ENCODE results near the gene SEC61B.
A peak's percentile ranks its signal among the peaks of the same experiment; 100 is the strongest.

Gene SEC61B

GRCh38 chr9:99182356-99182755, 39.7 kb upstream of the SEC61B start:
- no peak overlapping the region for H3K9ac ChIP-seq (ENCODE audit: low read length in 5 of 5)
- H3K4me1 ChIP-seq (ENCODE audit: control insufficient read depth in 5 of 5, insufficient read depth in 5 of 5, low read length in 5 of 5) = peaks cover 4 to 10% (median 5%) of the 10 kb centered on the region in 5 donors
- no peaks in the 10 kb centered on the region for H3K36me3 ChIP-seq (ENCODE audit: control insufficient read depth in 5 of 5, insufficient read depth in 5 of 5, low read length in 5 of 5)
- no peaks in the 10 kb centered on the region for H3K27me3 ChIP-seq (ENCODE audit: control insufficient read depth in 5 of 5, insufficient read depth in 4 of 5, low read length in 5 of 5)
- no peak overlapping the region for H3K4me3 ChIP-seq (ENCODE audit: low read depth in 1 of 5, low read length in 5 of 5)
- no peak overlapping the region for H3K27ac ChIP-seq (ENCODE audit: low read depth, low read length)
- H3K9me3 ChIP-seq (ENCODE audit: control insufficient read depth in 5 of 5, low read length in 5 of 5) = no peaks in the 10 kb centered on the region

- Histone ChIP-seq H3K36me3 (ENCODE audit: control insufficient read depth in 5 of 5, insufficient read depth in 5 of 5, low read length in 5 of 5) (no peaks in the 10 kb centered on the region), H3K27me3 (ENCODE audit: control insufficient read depth in 5 of 5, insufficient read depth in 4 of 5, low read length in 5 of 5) (peaks cover 0 to 5% (median 0%) of the 10 kb centered on the region in 5 donors), H3K9me3 (ENCODE audit: control insufficient read depth in 5 of 5, low read length in 5 of 5) (no peaks in the 10 kb centered on the region), H3K9ac (ENCODE audit: low read length in 5 of 5) (no peak overlapping the region), H3K4me3 (ENCODE audit: low read depth in 1 of 5, low read length in 5 of 5) (no peak overlapping the region), H3K27ac (ENCODE audit: low read depth, low read length) (no peak overlapping the region), H3K4me1 (ENCODE audit: control insufficient read depth in 5 of 5, insufficient read depth in 5 of 5, low read length in 5 of 5) (peaks cover 4 to 10% (median 5%) of the 10 kb centered on the region in 5 donors)
These were observed 38.5 kb upstream of the SEC61B start for GRCh38 chr9:99183616-99184015.

GRCh38 chr9:99184110-99184474, 38.0 kb upstream of the SEC61B start:
- Histone ChIP-seq H3K27ac (ENCODE audit: low read depth, low read length) (no peak overlapping the region), H3K4me1 (ENCODE audit: control insufficient read depth in 5 of 5, insufficient read depth in 5 of 5, low read length in 5 of 5) (peaks cover 4 to 10% (median 5%) of the 10 kb centered on the region in 5 donors), H3K4me3 (ENCODE audit: low read depth in 1 of 5, low read length in 5 of 5) (peak overlapping the region in 1 of 5 donors; percentile 2), H3K9me3 (ENCODE audit: control insufficient read depth in 5 of 5, low read length in 5 of 5) (no peaks in the 10 kb centered on the region), H3K9ac (ENCODE audit: low read length in 5 of 5) (no peak overlapping the region), H3K27me3 (ENCODE audit: control insufficient read depth in 5 of 5, insufficient read depth in 4 of 5, low read length in 5 of 5) (peaks cover 0 to 10% (median 3%) of the 10 kb centered on the region in 5 donors), H3K36me3 (ENCODE audit: control insufficient read depth in 5 of 5, insufficient read depth in 5 of 5, low read length in 5 of 5) (no peaks in the 10 kb centered on the region)

- H3K36me3 ChIP-seq (ENCODE audit: control insufficient read depth in 5 of 5, insufficient read depth in 5 of 5, low read length in 5 of 5) = no peaks in the 10 kb centered on the region
- no peak overlapping the region for H3K27ac ChIP-seq (ENCODE audit: low read depth, low read length)
- H3K9ac ChIP-seq (ENCODE audit: low read length in 5 of 5) = peak overlapping the region in 2 of 5 donors; percentile 4 to 49
- peaks cover 0 to 12% (median 6%) of the 10 kb centered on the region in 5 donors for H3K27me3 ChIP-seq (ENCODE audit: control insufficient read depth in 5 of 5, insufficient read depth in 4 of 5, low read length in 5 of 5)
- peak overlapping the region; percentile 33 to 69 (median 46) for H3K4me3 ChIP-seq (ENCODE audit: low read depth in 1 of 5, low read length in 5 of 5)
- peaks cover 4 to 10% (median 5%) of the 10 kb centered on the region in 5 donors for H3K4me1 ChIP-seq (ENCODE audit: control insufficient read depth in 5 of 5, insufficient read depth in 5 of 5, low read length in 5 of 5)
- H3K9me3 ChIP-seq (ENCODE audit: control insufficient read depth in 5 of 5, low read length in 5 of 5) = no peaks in the 10 kb centered on the region
These were observed 37.4 kb upstream of the SEC61B start for GRCh38 chr9:99184475-99185347.

- H3K27ac ChIP-seq (ENCODE audit: low read depth, low read length) = no peak overlapping the region
- peaks cover 4 to 10% (median 5%) of the 10 kb centered on the region in 5 donors for H3K4me1 ChIP-seq (ENCODE audit: control insufficient read depth in 5 of 5, insufficient read depth in 5 of 5, low read length in 5 of 5)
- no peaks in the 10 kb centered on the region for H3K9me3 ChIP-seq (ENCODE audit: control insufficient read depth in 5 of 5, low read length in 5 of 5)
- peaks cover 0 to 12% (median 7%) of the 10 kb centered on the region in 5 donors for H3K27me3 ChIP-seq (ENCODE audit: control insufficient read depth in 5 of 5, insufficient read depth in 4 of 5, low read length in 5 of 5)
- no peak overlapping the region for H3K9ac ChIP-seq (ENCODE audit: low read length in 5 of 5)
- no peak overlapping the region for H3K4me3 ChIP-seq (ENCODE audit: low read depth in 1 of 5, low read length in 5 of 5)
- H3K36me3 ChIP-seq (ENCODE audit: control insufficient read depth in 5 of 5, insufficient read depth in 5 of 5, low read length in 5 of 5) = no peaks in the 10 kb centered on the region
These were observed 36.8 kb upstream of the SEC61B start for GRCh38 chr9:99185348-99185632.

GRCh38 chr9:99185934-99186333, 36.1 kb upstream of the SEC61B start:
- H3K9ac ChIP-seq (ENCODE audit: low read length in 5 of 5) = no peak overlapping the region
- H3K9me3 ChIP-seq (ENCODE audit: control insufficient read depth in 5 of 5, low read length in 5 of 5) = peaks cover 0 to 3% (median 0%) of the 10 kb centered on the region in 5 donors

GRCh38 chr9:99187311-99187710, 34.8 kb upstream of the SEC61B start:
- no peaks in the 10 kb centered on the region for H3K36me3 ChIP-seq (ENCODE audit: control insufficient read depth in 5 of 5, insufficient read depth in 5 of 5, low read length in 5 of 5)
- no peak overlapping the region for H3K27ac ChIP-seq (ENCODE audit: low read depth, low read length)
- H3K27me3 ChIP-seq (ENCODE audit: control insufficient read depth in 5 of 5, insufficient read depth in 4 of 5, low read length in 5 of 5) = peaks cover 0 to 18% (median 7%) of the 10 kb centered on the region in 5 donors
- no peak overlapping the region for H3K9ac ChIP-seq (ENCODE audit: low read length in 5 of 5)
- H3K9me3 ChIP-seq (ENCODE audit: control insufficient read depth in 5 of 5, low read length in 5 of 5) = peaks cover 0 to 3% (median 0%) of the 10 kb centered on the region in 5 donors
- no peak overlapping the region for H3K4me3 ChIP-seq (ENCODE audit: low read depth in 1 of 5, low read length in 5 of 5)
- H3K4me1 ChIP-seq (ENCODE audit: control insufficient read depth in 5 of 5, insufficient read depth in 5 of 5, low read length in 5 of 5) = peaks cover 4 to 10% (median 5%) of the 10 kb centered on the region in 5 donors

More at GRCh38 chr9:99185934-99186333, 36.1 kb upstream of the SEC61B start:
- H3K27ac ChIP-seq (ENCODE audit: low read depth, low read length) = no peak overlapping the region
- H3K4me3 ChIP-seq (ENCODE audit: low read depth in 1 of 5, low read length in 5 of 5) = no peak overlapping the region
- peaks cover 0 to 14% (median 7%) of the 10 kb centered on the region in 5 donors for H3K27me3 ChIP-seq (ENCODE audit: control insufficient read depth in 5 of 5, insufficient read depth in 4 of 5, low read length in 5 of 5)
- H3K36me3 ChIP-seq (ENCODE audit: control insufficient read depth in 5 of 5, insufficient read depth in 5 of 5, low read length in 5 of 5) = no peaks in the 10 kb centered on the region
- H3K4me1 ChIP-seq (ENCODE audit: control insufficient read depth in 5 of 5, insufficient read depth in 5 of 5, low read length in 5 of 5) = peaks cover 4 to 10% (median 5%) of the 10 kb centered on the region in 5 donors

- no peak overlapping the region for H3K4me3 ChIP-seq (ENCODE audit: low read depth in 1 of 5, low read length in 5 of 5)
- H3K9me3 ChIP-seq (ENCODE audit: control insufficient read depth in 5 of 5, low read length in 5 of 5) = peaks cover 0 to 3% (median 0%) of the 10 kb centered on the region in 5 donors
- H3K27me3 ChIP-seq (ENCODE audit: control insufficient read depth in 5 of 5, insufficient read depth in 4 of 5, low read length in 5 of 5) = peaks cover 0 to 18% (median 7%) of the 10 kb centered on the region in 5 donors
- no peak overlapping the region for H3K27ac ChIP-seq (ENCODE audit: low read depth, low read length)
- no peak overlapping the region for H3K9ac ChIP-seq (ENCODE audit: low read length in 5 of 5)
- H3K36me3 ChIP-seq (ENCODE audit: control insufficient read depth in 5 of 5, insufficient read depth in 5 of 5, low read length in 5 of 5) = no peaks in the 10 kb centered on the region
- H3K4me1 ChIP-seq (ENCODE audit: control insufficient read depth in 5 of 5, insufficient read depth in 5 of 5, low read length in 5 of 5) = peaks cover 4 to 10% (median 5%) of the 10 kb centered on the region in 5 donors
These were observed 32.9 kb upstream of the SEC61B start for GRCh38 chr9:99189186-99189585.

- peaks cover 0 to 3% (median 0%) of the 10 kb centered on the region in 5 donors for H3K9me3 ChIP-seq (ENCODE audit: control insufficient read depth in 5 of 5, low read length in 5 of 5)
- no peaks in the 10 kb centered on the region for H3K36me3 ChIP-seq (ENCODE audit: control insufficient read depth in 5 of 5, insufficient read depth in 5 of 5, low read length in 5 of 5)
- no peak overlapping the region for H3K4me3 ChIP-seq (ENCODE audit: low read depth in 1 of 5, low read length in 5 of 5)
- H3K27me3 ChIP-seq (ENCODE audit: control insufficient read depth in 5 of 5, insufficient read depth in 4 of 5, low read length in 5 of 5) = peaks cover 0 to 18% (median 7%) of the 10 kb centered on the region in 5 donors
- H3K27ac ChIP-seq (ENCODE audit: low read depth, low read length) = no peak overlapping the region
- H3K4me1 ChIP-seq (ENCODE audit: control insufficient read depth in 5 of 5, insufficient read depth in 5 of 5, low read length in 5 of 5) = peaks cover under 1 to 3% (median 1%) of the 10 kb centered on the region in 5 donors
- H3K9ac ChIP-seq (ENCODE audit: low read length in 5 of 5) = no peak overlapping the region
These were observed 32.0 kb upstream of the SEC61B start for GRCh38 chr9:99189887-99190596.

Data from subcutaneous abdominal adipose tissue (tissue), 5 donors.